ENCODE measurements around the gene CNTN5.

GRCh38 chr11:100105982-100106358, 1085.2 kb downstream of the CNTN5 start:
- no peak for TF ChIP-seq EZH2phosphoT487 (IDR thresholded peaks at IDR 0.05; ENCODE audit: insufficient read depth, low read depth)
- TF ChIP-seq EZH2 (IDR thresholded peaks at IDR 0.05; ENCODE audit: insufficient read depth, poor library complexity, severe bottlenecking) = no peak

Measured in GM23248 (cell line).